ENCODE measurements around the gene TTLL11. TPM values are rescaled to one million over a fixed set of nuclear protein-coding genes. Genes with fewer than 3 reads are reported as not detected.
A peak's percentile ranks its signal among the peaks of the same experiment; 100 is the strongest.

TTLL11 gene
- total and polyA plus RNA-seq, 2 of the 8 experiments (the other 6 are each of a cell fraction or from before 2014, with no cell fraction given), result 0.56 to 0.80 TPM

GRCh38 chr9:121888438-121888775 lies 204.7 kb downstream of the TTLL11 start:
- no peak overlapping the region for H3K56ac ChIP-seq (replicated peaks; ENCODE audit: insufficient read length, low read depth, low read length)
- no peak overlapping the region for H2AK5ac ChIP-seq (ENCODE audit: low read depth, low read length)
- H2AFZ ChIP-seq (ENCODE audit: low read length), result no peak overlapping the region
- H3K18ac ChIP-seq (ENCODE audit: extremely low read depth, low read length), result no peak overlapping the region
- CTCF ChIA-PET (ENCODE audit: partially characterized antibody), result interaction anchor here (0.9 to 2.2 kb wide), 3 partner anchors 13 to 201 kb away, joined by 4 to 10 read pairs (median 6); no protein-coding TSS in a partner anchor
- no peak overlapping the region for H3K4ac ChIP-seq (replicated peaks; ENCODE audit: insufficient read length, low read depth, low read length)
- H3K4me2 ChIP-seq (ENCODE audit: insufficient read depth in 1 of 2, low read depth in 2 of 2, low read length in 2 of 2), result no peak overlapping the region
- no peaks in the 10 kb centered on the region for H3K79me2 ChIP-seq (ENCODE audit: control insufficient read depth in 1 of 2, insufficient read depth in 2 of 2, low read length in 2 of 2)
- H3K4me1 ChIP-seq (replicated peaks in 1 of 4; ENCODE audit: control insufficient read depth in 3 of 4, insufficient read depth in 4 of 4, low read length in 3 of 4), result peaks cover 5 to 19% (median 15%) of the 10 kb centered on the region in 4 experiments; a peak in 5 of 7 replicates
- H3K36me3 ChIP-seq (ENCODE audit: control insufficient read depth in 2 of 4, insufficient read depth in 4 of 4, low read length in 3 of 4), result no peaks in the 10 kb centered on the region
- no peak overlapping the region for H3K9ac ChIP-seq (replicated peaks in 1 of 4; ENCODE audit: extremely low read depth in 1 of 4, low read depth in 3 of 4, low read length in 3 of 4)
- H4K8ac ChIP-seq (ENCODE audit: extremely low read depth, insufficient read depth, low read length), result no peak overlapping the region
- H3K27me3 ChIP-seq (replicated peaks in 1 of 4; ENCODE audit: control insufficient read depth in 3 of 4, extremely low read depth in 1 of 4, insufficient read depth in 3 of 4, low read length in 3 of 4), result no peaks in the 10 kb centered on the region; a peak in 1 of 7 replicates
- H2BK5ac ChIP-seq (ENCODE audit: low read depth, low read length), result no peak overlapping the region
- POLR2A ChIA-PET (ENCODE audit: partially characterized antibody), result no interaction called here
- H4K20me1 ChIP-seq (replicated peaks in 1 of 2; ENCODE audit: control insufficient read depth in 1 of 2, insufficient read depth in 2 of 2, low read length in 2 of 2), result no peaks in the 10 kb centered on the region
- no peak overlapping the region for H2BK20ac ChIP-seq (ENCODE audit: low read length)
- DNase-seq (ENCODE audit: low read depth in 1 of 2, low spot score in 2 of 2) (no peak), FAIRE-seq (no peak)
- H3K23ac ChIP-seq (ENCODE audit: insufficient read length), result no peak overlapping the region
- no peaks in the 10 kb centered on the region for H3K23me2 ChIP-seq (ENCODE audit: low read depth, low read length)
- no peak overlapping the region for H4K91ac ChIP-seq (replicated peaks; ENCODE audit: insufficient read length, low read length)
- 83% methylated on average over 4 of the region's 4 CpGs; no CpG with 5 or more reads in 1 of the 2 experiments for WGBS, 2 experiments (ENCODE audit: extremely low coverage in 1 of 2, insufficient coverage in 1 of 2, insufficient read length in 1 of 2, insufficient replicate concordance in 2 of 2, low coverage in 1 of 2, low lambda C conversion rate in 2 of 2, missing lambda C conversion rate in 1 of 2)
- H2BK12ac ChIP-seq (ENCODE audit: low read depth, low read length), result 0 out of 2 replicates have a peak overlapping the region, but pooled peaks have one; percentile 28
- TF ChIP-seq SUZ12 (IDR thresholded peaks at IDR 0.05; ENCODE audit: low read length), result no peak
- no peak for TF ChIP-seq CBX8 (IDR thresholded peaks at IDR 0.05; ENCODE audit: borderline replicate concordance, low read depth, low read length)
- no peak for TF ChIP-seq FOSL1 (IDR thresholded peaks at IDR 0.05; ENCODE audit: insufficient read depth, low read depth, low read length)
- no peak for TF ChIP-seq POLR2AphosphoS5 (IDR thresholded peaks at IDR 0.05; ENCODE audit: low read depth, low read length)
- no peak for TF ChIP-seq RFX5 (IDR thresholded peaks at IDR 0.05; ENCODE audit: borderline replicate concordance, low read depth, low read length)
- no peak for TF ChIP-seq SRF (IDR thresholded peaks at IDR 0.05; ENCODE audit: low read depth, low read length)
- TF ChIP-seq CHD1 (IDR thresholded peaks at IDR 0.05; ENCODE audit: low read depth, low read length), result no peak
- TF ChIP-seq KDM4A (IDR thresholded peaks at IDR 0.05; ENCODE audit: low read depth, low read length, severe bottlenecking), result no peak
- no peak for TF ChIP-seq CHD2 (IDR thresholded peaks at IDR 0.05; ENCODE audit: low read length)
- no peak for TF ChIP-seq RNF2 (IDR thresholded peaks at IDR 0.05; ENCODE audit: borderline replicate concordance, low read depth, low read length, missing control alignments, poor library complexity, severe bottlenecking)
- TF ChIP-seq MAX (IDR thresholded peaks at IDR 0.05), result no peak
- no peak for TF ChIP-seq TEAD4 (IDR thresholded peaks at IDR 0.05; ENCODE audit: low read depth, low read length)
- TF ChIP-seq RBBP5 (IDR thresholded peaks at IDR 0.05; ENCODE audit: borderline replicate concordance, low read depth, low read length), result no peak
- TF ChIP-seq SP4 (IDR thresholded peaks at IDR 0.05; ENCODE audit: low read length), result no peak
- no peak for TF ChIP-seq PHF8 (conservative IDR thresholded peaks at IDR 0.05; ENCODE audit: low read depth, low read length)
- no peak overlapping the region for H3K27ac ChIP-seq (ENCODE audit: low read depth, low read length)
- no peaks in the 10 kb centered on the region for H3K79me1 ChIP-seq (ENCODE audit: low read depth, low read length)
- H2BK15ac ChIP-seq (ENCODE audit: low read length), result peak overlapping the region; percentile 25; the same call in 1 of the 2 replicates
- no peak overlapping the region for H4K5ac ChIP-seq (ENCODE audit: insufficient read length, low read depth, low read length)
- H3K4me3 ChIP-seq (ENCODE audit: extremely low read depth in 1 of 4, insufficient read depth in 2 of 4, low read depth in 3 of 4, low read length in 4 of 4), result no peak overlapping the region
- no peak overlapping the region for H3K14ac ChIP-seq (ENCODE audit: insufficient read length)
- no peak overlapping the region for H2BK120ac ChIP-seq (replicated peaks; ENCODE audit: low read depth, low read length)
- H3K9me3 ChIP-seq (ENCODE audit: insufficient read depth in 2 of 2, low read depth in 1 of 2, low read length in 1 of 2), result no peaks in the 10 kb centered on the region

All from H1 (cell line).